Calu3 (cell line): ENCODE measurements around the gene TAF12. TPM values are rescaled to one million over a fixed set of nuclear protein-coding genes. Genes with fewer than 3 reads are reported as not detected.
"Not testable (repeated sequence)": the region's sequence is repeated elsewhere in the genome, so short reads cannot be mapped to it uniquely, and the experiment has no call there.

Experiments used
- BruUV-seq: library from RNA; stranded (reverse); fragments of 400-500 nt; replicated peaks from 2 replicates; lab custom pipeline; 2021; lab: Mats Ljungman, UMichigan
- CTCF ChIA-PET: fragments of 300-600 bp; sonication (Branson Sonifier 250); formaldehyde crosslinking; loops from one replicate; lab custom pipeline; 2022; ENCODE audit warnings: antibody characterized with exemption; lab: Charles Lee
- DNase-seq: peaks from one replicate; pipeline ENCODE4 v3.0.0; 2022
- H3K27ac Mint-ChIP-seq: one replicate; pipeline ENCODE4 v1.8.0; 2022; ENCODE audit warnings: mixed read lengths; ENCODE audit not compliant: unreplicated experiment
- H3K27me3 Mint-ChIP-seq: one replicate; pipeline ENCODE4 v1.8.0; 2022; ENCODE audit warnings: mixed read lengths; ENCODE audit not compliant: unreplicated experiment
- H3K36me3 Mint-ChIP-seq: one replicate; pipeline ENCODE4 v1.8.0; 2022; ENCODE audit warnings: mild to moderate bottlenecking, moderate library complexity, mixed read lengths; ENCODE audit not compliant: insufficient read depth, unreplicated experiment
- H3K4me1 Mint-ChIP-seq: one replicate; pipeline ENCODE4 v1.8.0; 2022; ENCODE audit warnings: mild to moderate bottlenecking, low read depth, mixed read lengths; ENCODE audit not compliant: unreplicated experiment
- H3K4me3 Mint-ChIP-seq: one replicate; pipeline ENCODE4 v1.8.0; 2022; ENCODE audit warnings: mild to moderate bottlenecking, low read depth, moderate library complexity, mixed read lengths; ENCODE audit not compliant: unreplicated experiment
- H3K9me3 Mint-ChIP-seq: one replicate; pipeline ENCODE4 v1.8.0; 2022; ENCODE audit warnings: low read depth, mixed read lengths; ENCODE audit not compliant: unreplicated experiment
- intact Hi-C: fragments of 100-400 bp; cut with micrococcal nuclease; formaldehyde crosslinking; loops from one replicate; pipeline ENCODE4 v1.10.0; 2022; ENCODE audit not compliant: unreplicated experiment
- total RNA-seq: library from RNA; stranded (reverse); gene quantifications from 2 replicates; pipeline ENCODE4 v1.2.3, GENCODE V29; 2022
- TF ChIP-seq, protein P1 (sequence below): fragments of 200-600 bp; IDR thresholded peaks from one replicate; pipeline ENCODE4 v1.8.0; 2022; ENCODE audit warnings: antibody characterized with exemption; ENCODE audit not compliant: unreplicated experiment

TAF12 gene
- total RNA-seq, 1 experiment from 2014 or later: 21.6 TPM

GRCh38 chr1:28577738-28578536 is 64.9 kb downstream of the TAF12 start:
- Mint-ChIP-seq H3K36me3 (peaks cover 93% of the 10 kb centered on the region), H3K4me1 (peaks cover 27% of the 10 kb centered on the region), H3K27me3 (no peaks in the 10 kb centered on the region), H3K9me3 (no peaks in the 10 kb centered on the region), H3K4me3 (no peak overlapping the region), H3K27ac (peak overlapping the region; percentile 73)
- TF ChIP-seq, protein P1, sequence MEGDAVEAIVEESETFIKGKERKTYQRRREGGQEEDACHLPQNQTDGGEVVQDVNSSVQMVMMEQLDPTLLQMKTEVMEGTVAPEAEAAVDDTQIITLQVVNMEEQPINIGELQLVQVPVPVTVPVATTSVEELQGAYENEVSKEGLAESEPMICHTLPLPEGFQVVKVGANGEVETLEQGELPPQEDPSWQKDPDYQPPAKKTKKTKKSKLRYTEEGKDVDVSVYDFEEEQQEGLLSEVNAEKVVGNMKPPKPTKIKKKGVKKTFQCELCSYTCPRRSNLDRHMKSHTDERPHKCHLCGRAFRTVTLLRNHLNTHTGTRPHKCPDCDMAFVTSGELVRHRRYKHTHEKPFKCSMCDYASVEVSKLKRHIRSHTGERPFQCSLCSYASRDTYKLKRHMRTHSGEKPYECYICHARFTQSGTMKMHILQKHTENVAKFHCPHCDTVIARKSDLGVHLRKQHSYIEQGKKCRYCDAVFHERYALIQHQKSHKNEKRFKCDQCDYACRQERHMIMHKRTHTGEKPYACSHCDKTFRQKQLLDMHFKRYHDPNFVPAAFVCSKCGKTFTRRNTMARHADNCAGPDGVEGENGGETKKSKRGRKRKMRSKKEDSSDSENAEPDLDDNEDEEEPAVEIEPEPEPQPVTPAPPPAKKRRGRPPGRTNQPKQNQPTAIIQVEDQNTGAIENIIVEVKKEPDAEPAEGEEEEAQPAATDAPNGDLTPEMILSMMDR: no peak
- intact Hi-C loops: no loop called here
- CTCF ChIA-PET: no interaction called here
- BruUV-seq: no TSS peak
- DNase-seq: no peak

DNA sequence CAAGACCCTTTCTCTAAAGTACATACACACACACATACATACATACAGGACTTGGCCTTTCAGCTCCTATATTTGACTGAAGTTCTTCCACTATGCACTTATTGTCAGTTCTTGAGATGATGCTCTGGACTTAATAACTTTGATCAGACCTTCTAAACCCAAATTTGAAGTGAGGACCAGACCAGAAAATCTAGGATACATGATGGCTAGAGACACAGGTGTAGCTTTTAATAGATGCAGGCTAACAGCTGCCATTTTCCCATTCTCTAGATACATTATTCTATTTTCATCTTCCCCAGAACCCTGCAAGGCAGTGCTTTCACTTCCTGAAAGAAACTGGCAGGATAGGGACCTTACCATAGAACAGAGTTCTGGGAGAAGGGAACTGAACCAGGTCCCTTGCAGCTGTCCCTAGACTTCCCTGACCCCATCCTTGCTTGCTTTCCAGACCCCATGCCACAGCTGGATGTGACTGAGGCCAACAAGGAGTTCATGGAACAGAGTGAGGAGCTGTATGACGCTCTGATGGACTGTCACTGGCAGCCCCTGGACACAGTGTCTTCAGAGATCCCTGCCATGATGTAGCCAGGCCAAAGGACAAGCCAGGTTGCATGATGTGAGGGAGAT is 65.7 kb downstream of the TAF12 start:
- Mint-ChIP-seq H3K4me3 (no peak overlapping the region), H3K4me1 (peaks cover 24% of the 10 kb centered on the region), H3K27me3 (no peaks in the 10 kb centered on the region), H3K36me3 (peaks cover 85% of the 10 kb centered on the region), H3K27ac (peak overlapping the region; percentile 44), H3K9me3 (no peaks in the 10 kb centered on the region)
- intact Hi-C loops: no loop called here
- no TSS peak for BruUV-seq
- TF ChIP-seq, protein P1: no peak
- CTCF ChIA-PET: interaction anchor here (0.5 kb wide), 1 partner anchor 108 kb away, joined by 3 read pairs; no protein-coding TSS in a partner anchor
- no peak for DNase-seq

DNA sequence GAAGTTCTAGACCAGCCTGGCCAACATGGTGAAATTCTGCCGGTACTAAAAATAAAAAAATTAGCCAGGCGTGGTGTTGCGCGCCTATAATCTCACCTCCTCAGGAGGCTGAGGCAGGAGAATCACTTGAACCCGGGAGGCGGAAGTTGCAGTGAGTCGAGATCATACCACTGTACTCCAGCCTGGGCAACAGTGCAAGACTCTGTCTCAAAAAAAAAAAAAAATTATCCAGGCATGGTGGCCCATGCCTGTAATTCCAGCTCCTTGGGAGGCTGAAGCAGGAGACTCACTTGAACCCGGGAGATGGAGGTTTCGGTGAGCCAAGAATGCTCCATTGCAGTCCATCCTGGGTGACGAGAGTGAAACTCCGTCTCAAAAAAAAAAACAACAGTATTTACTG is 69.3 kb downstream of the TAF12 start:
- no peak overlapping the region for H3K4me3 Mint-ChIP-seq
- DNase-seq: no peak
- CTCF ChIA-PET: interaction anchor here (1.2 kb wide), 1 partner anchor 9 kb away, joined by 3 read pairs; no protein-coding TSS in a partner anchor
- H3K9me3 Mint-ChIP-seq: no peaks in the 10 kb centered on the region
- H3K4me1 Mint-ChIP-seq: peaks cover 6% of the 10 kb centered on the region
- no peaks in the 10 kb centered on the region for H3K27me3 Mint-ChIP-seq
- TF ChIP-seq, protein P1: no peak
- intact Hi-C loops: no loop called here
- peaks cover 56% of the 10 kb centered on the region for H3K36me3 Mint-ChIP-seq
- no peak overlapping the region for H3K27ac Mint-ChIP-seq
- no TSS peak for BruUV-seq

GRCh38 chr1:28572891-28573290 is 70.0 kb downstream of the TAF12 start:
- H3K27me3 Mint-ChIP-seq, H3K9me3 Mint-ChIP-seq, H3K4me3 Mint-ChIP-seq, BruUV-seq, intact Hi-C loops, H3K27ac Mint-ChIP-seq, H3K4me1 Mint-ChIP-seq, DNase-seq: not testable (repeated sequence)
- CTCF ChIA-PET: interaction anchor here (1.2 kb wide), 1 partner anchor 9 kb away, joined by 3 read pairs; no protein-coding TSS in a partner anchor
- H3K36me3 Mint-ChIP-seq: peaks cover 56% of the 10 kb centered on the region
